ENCODE data around the gene SLC26A1. TPM values are rescaled to one million over a fixed set of nuclear protein-coding genes. Genes with fewer than 3 reads are reported as not detected.
"Not testable (repeated sequence)": the region's sequence is repeated elsewhere in the genome, so short reads cannot be mapped to it uniquely, and the experiment has no call there.

SLC26A1 gene
- total RNA-seq, 1 experiment from 2014 or later, result 1.3 TPM

- Histone ChIP-seq H3K4me1 (replicated peaks; ENCODE audit: insufficient read depth) (peaks cover 35% of the 10 kb centered on the region), H3K27me3 (ENCODE audit: insufficient read depth, low read depth) (no peaks in the 10 kb centered on the region), H3K9me2 (ENCODE audit: insufficient read depth) (no peaks in the 10 kb centered on the region), H3K27ac (no peak overlapping the region), H2AFZ (no peak overlapping the region), H3F3A (ENCODE audit: insufficient read depth, low read depth) (peaks cover 42% of the 10 kb centered on the region), H4K20me1 (ENCODE audit: insufficient read depth) (no peaks in the 10 kb centered on the region; the same call in 1 of the 2 replicates), H3K36me3 (ENCODE audit: low read depth) (no peaks in the 10 kb centered on the region), H3K9me3 (ENCODE audit: insufficient read depth, low read depth) (no peaks in the 10 kb centered on the region), H3K4me2 (no peak overlapping the region), H3K4me3 (no peak overlapping the region), H3K79me2 (ENCODE audit: low read depth) (peaks cover 12% of the 10 kb centered on the region)
- BruUV-seq (replicated peaks), result no TSS peak
- no peak for TF ChIP-seq EZH2 (IDR thresholded peaks at IDR 0.05; ENCODE audit: low read depth)
- no peak for TF ChIP-seq CTCF (conservative IDR thresholded peaks at IDR 0.05)
- ChIA-PET CTCF (no interaction called here), POLR2A (ENCODE audit: unreplicated experiment) (no interaction called here)
- intact Hi-C loops (cut with micrococcal nuclease; ENCODE audit: unreplicated experiment), result loop anchor here (10.0 kb wide), 1 partner anchor 368 kb away; no protein-coding TSS in a partner anchor
- DNase-seq, result no peak
Observed at GRCh38 chr4:982814-983213, 10.4 kb downstream of the SLC26A1 start.

GRCh38 chr4:982291-982690 lies 10.9 kb downstream of the SLC26A1 start:
- no peak overlapping the region for H3K27ac ChIP-seq
- peaks cover 34% of the 10 kb centered on the region for H3K4me1 ChIP-seq (replicated peaks; ENCODE audit: insufficient read depth)
- no peak overlapping the region for H2AFZ ChIP-seq
- intact Hi-C loops (cut with micrococcal nuclease; ENCODE audit: unreplicated experiment), result loop anchor here (10.0 kb wide), 1 partner anchor 367 kb away; no protein-coding TSS in a partner anchor
- H4K20me1 ChIP-seq (ENCODE audit: insufficient read depth), result no peaks in the 10 kb centered on the region
- peaks cover 37% of the 10 kb centered on the region for H3F3A ChIP-seq (ENCODE audit: insufficient read depth, low read depth)
- peaks cover 12% of the 10 kb centered on the region for H3K79me2 ChIP-seq (ENCODE audit: low read depth)
- no peaks in the 10 kb centered on the region for H3K36me3 ChIP-seq (ENCODE audit: low read depth)
- no peaks in the 10 kb centered on the region for H3K9me3 ChIP-seq (ENCODE audit: insufficient read depth, low read depth)
- BruUV-seq (replicated peaks), result no TSS peak
- no peaks in the 10 kb centered on the region for H3K27me3 ChIP-seq (ENCODE audit: insufficient read depth, low read depth)
- ChIA-PET CTCF (no interaction called here), POLR2A (ENCODE audit: unreplicated experiment) (interaction anchor here (0.6 kb wide), 1 partner anchor 133 kb away, joined by 3 read pairs; no protein-coding TSS in a partner anchor)
- H3K4me2 ChIP-seq, result no peak overlapping the region
- no peak for DNase-seq
- no peaks in the 10 kb centered on the region for H3K9me2 ChIP-seq (ENCODE audit: insufficient read depth)
- no peak overlapping the region for H3K4me3 ChIP-seq
- no peak for TF ChIP-seq CTCF (conservative IDR thresholded peaks at IDR 0.05)
- no peak for TF ChIP-seq EZH2 (IDR thresholded peaks at IDR 0.05; ENCODE audit: low read depth)

GRCh38 chr4:978957-979701 lies 14.1 kb downstream of the SLC26A1 start:
- ChIA-PET CTCF (no interaction called here), POLR2A (ENCODE audit: unreplicated experiment) (interaction anchor here (0.7 kb wide), 1 partner anchor 439 kb away, joined by 3 read pairs; no protein-coding TSS in a partner anchor)
- peak in 1 of 2 experiments; percentile 68 for DNase-seq
- BruUV-seq (replicated peaks), result no TSS peak
- Histone ChIP-seq H3K9me3 (ENCODE audit: insufficient read depth, low read depth) (no peaks in the 10 kb centered on the region), H3K36me3 (ENCODE audit: low read depth) (no peaks in the 10 kb centered on the region), H3K4me2 (peak overlapping the region; percentile 61), H4K20me1 (ENCODE audit: insufficient read depth) (no peaks in the 10 kb centered on the region), H3K79me2 (ENCODE audit: low read depth) (no peaks in the 10 kb centered on the region), H3K4me1 (replicated peaks; ENCODE audit: insufficient read depth) (peaks cover 17% of the 10 kb centered on the region), H3F3A (ENCODE audit: insufficient read depth, low read depth) (peaks cover 21% of the 10 kb centered on the region; the same call in 1 of the 2 replicates), H2AFZ (peak overlapping the region; percentile 81), H3K4me3 (no peak overlapping the region), H3K27ac (peak overlapping the region; percentile 69), H3K9me2 (ENCODE audit: insufficient read depth) (no peaks in the 10 kb centered on the region), H3K27me3 (ENCODE audit: insufficient read depth, low read depth) (no peaks in the 10 kb centered on the region)
- TF ChIP-seq EZH2 (IDR thresholded peaks at IDR 0.05; ENCODE audit: low read depth) (no peak), CTCF (conservative IDR thresholded peaks at IDR 0.05) (no peak)
- intact Hi-C loops (cut with micrococcal nuclease; ENCODE audit: unreplicated experiment), result no loop called here

- H2AFZ ChIP-seq; H3K4me3 ChIP-seq; H3K27ac ChIP-seq; CTCF ChIA-PET; H3K9me3 ChIP-seq (ENCODE audit: insufficient read depth, low read depth); H3K4me2 ChIP-seq; POLR2A ChIA-PET (ENCODE audit: unreplicated experiment); BruUV-seq (replicated peaks); H3K27me3 ChIP-seq (ENCODE audit: insufficient read depth, low read depth); intact Hi-C loops (cut with micrococcal nuclease; ENCODE audit: unreplicated experiment); H3K79me2 ChIP-seq (ENCODE audit: low read depth); H3K36me3 ChIP-seq (ENCODE audit: low read depth); DNase-seq; H3K9me2 ChIP-seq (ENCODE audit: insufficient read depth): not testable (repeated sequence)
- Histone ChIP-seq H3F3A (ENCODE audit: insufficient read depth, low read depth) (peaks cover 21% of the 10 kb centered on the region; the same call in 1 of the 2 replicates), H4K20me1 (ENCODE audit: insufficient read depth) (peaks cover 13% of the 10 kb centered on the region), H3K4me1 (replicated peaks; ENCODE audit: insufficient read depth) (peaks cover 29% of the 10 kb centered on the region)
Observed at GRCh38 chr4:976016-976415, 17.2 kb downstream of the SLC26A1 start.
